GM19025 (cell line): ENCODE results near the gene GRK3.

Experiments used
- ATAC-seq: cut with Tn5 transposase; IDR thresholded peaks from one replicate; pipeline ENCODE4 v1.9.1; 2021; ENCODE audit warnings: mild to moderate bottlenecking, low read depth, moderate library complexity; ENCODE audit not compliant: unreplicated experiment

Gene GRK3

GRCh38 chr22:25750569-25751173 is 186.2 kb downstream of the GRK3 start:
- ATAC-seq = no peak

- no peak for ATAC-seq
Observed at GRCh38 chr22:25751174-25751581, 186.7 kb downstream of the GRK3 start.

- no peak for ATAC-seq
Observed at GRCh38 chr22:25752615-25753214, 188.2 kb downstream of the GRK3 start.

GRCh38 chr22:25753252-25753651 is 188.8 kb downstream of the GRK3 start:
- no peak for ATAC-seq

- no peak for ATAC-seq
Observed at GRCh38 chr22:25754527-25755202, 190.2 kb downstream of the GRK3 start.

- no peak for ATAC-seq
Observed at GRCh38 chr22:25757686-25758085, 193.2 kb downstream of the GRK3 start.

GRCh38 chr22:25758316-25758715 is 193.8 kb downstream of the GRK3 start:
- ATAC-seq = no peak

GRCh38 chr22:25759825-25760231 is 195.4 kb downstream of the GRK3 start:
- ATAC-seq = no peak

- no peak for ATAC-seq
Observed at GRCh38 chr22:25760294-25760693, 195.8 kb downstream of the GRK3 start.

GRCh38 chr22:25760848-25761595 is 196.5 kb downstream of the GRK3 start:
- no peak for ATAC-seq

- no peak for ATAC-seq
Observed at GRCh38 chr22:25762147-25762546, 197.7 kb downstream of the GRK3 start.

GRCh38 chr22:25763239-25763777 is 198.8 kb downstream of the GRK3 start:
- ATAC-seq = no peak

GRCh38 chr22:25764270-25765015 is 200.0 kb downstream of the GRK3 start:
- ATAC-seq = no peak

- ATAC-seq = no peak
Observed at GRCh38 chr22:25765016-25765367, 200.5 kb downstream of the GRK3 start.

GRCh38 chr22:25765801-25766200 is 201.3 kb downstream of the GRK3 start:
- no peak for ATAC-seq

- no peak for ATAC-seq
Observed at GRCh38 chr22:25766418-25766817, 201.9 kb downstream of the GRK3 start.

- ATAC-seq = no peak
Observed at GRCh38 chr22:25770333-25770732, 205.9 kb downstream of the GRK3 start.

GRCh38 chr22:25772288-25772687 is 207.8 kb downstream of the GRK3 start:
- no peak for ATAC-seq

- no peak for ATAC-seq
Observed at GRCh38 chr22:25774575-25775026, 210.1 kb downstream of the GRK3 start.

GRCh38 chr22:25775531-25775930 is 211.1 kb downstream of the GRK3 start:
- ATAC-seq = no peak
